CD4-positive, alpha-beta T cell treated with Interleukin-6 for 4 hours (primary cell): ENCODE measurements around the gene INMT.

Experiments used
- DNase-seq: peaks from one replicate; pipeline ENCODE4 v3.0.0-alpha.2; 2020; ENCODE audit warnings: mixed read lengths

Gene INMT

GRCh38 chr7:30729642-30730041 lies 22.3 kb upstream of the INMT start:
- no peak for DNase-seq

GRCh38 chr7:30730097-30730496 lies 21.8 kb upstream of the INMT start:
- no peak for DNase-seq

- no peak for DNase-seq
These were observed 20.9 kb upstream of the INMT start for GRCh38 chr7:30730996-30731395.

- no peak for DNase-seq
These were observed 20.4 kb upstream of the INMT start for GRCh38 chr7:30731581-30731980.

GRCh38 chr7:30732606-30733005 lies 19.3 kb upstream of the INMT start:
- DNase-seq = no peak

- no peak for DNase-seq
These were observed 18.7 kb upstream of the INMT start for GRCh38 chr7:30733216-30733615.

- no peak for DNase-seq
These were observed 18.2 kb upstream of the INMT start for GRCh38 chr7:30733691-30734090.

GRCh38 chr7:30734497-30734896 lies 17.4 kb upstream of the INMT start:
- DNase-seq = no peak

GRCh38 chr7:30735631-30736030 lies 16.3 kb upstream of the INMT start:
- no peak for DNase-seq

GRCh38 chr7:30736291-30736690 lies 15.6 kb upstream of the INMT start:
- DNase-seq = no peak

GRCh38 chr7:30738026-30738915 lies 13.7 kb upstream of the INMT start:
- DNase-seq = peak; percentile 37

- no peak for DNase-seq
These were observed 12.2 kb upstream of the INMT start for GRCh38 chr7:30739691-30740090.

GRCh38 chr7:30740417-30741181 lies 11.3 kb upstream of the INMT start:
- peak; percentile 83 for DNase-seq

- no peak for DNase-seq
These were observed 10.6 kb upstream of the INMT start for GRCh38 chr7:30741289-30741688.

GRCh38 chr7:30743371-30744074 lies 8.4 kb upstream of the INMT start:
- DNase-seq = no peak

- no peak for DNase-seq
These were observed 7.9 kb upstream of the INMT start for GRCh38 chr7:30744075-30744417.

- no peak for DNase-seq
These were observed 6.5 kb upstream of the INMT start for GRCh38 chr7:30745261-30745941.

GRCh38 chr7:30750010-30750409 lies 1.9 kb upstream of the INMT start:
- DNase-seq = no peak

- DNase-seq = no peak
These were observed 968 bp upstream of the INMT start for GRCh38 chr7:30750683-30751650.

GRCh38 chr7:30752484-30752883 lies 549 bp downstream of the INMT start:
- no peak for DNase-seq

- no peak for DNase-seq
These were observed 1.0 kb downstream of the INMT start for GRCh38 chr7:30752979-30753378.
